Measurements from ENCODE around the gene REG1B. TPM values are rescaled to one million over a fixed set of nuclear protein-coding genes. Genes with fewer than 3 reads are reported as not detected.

Gene REG1B
- polyA plus RNA-seq, 2 donors, result 0.34 to 1.8 TPM

DNA sequence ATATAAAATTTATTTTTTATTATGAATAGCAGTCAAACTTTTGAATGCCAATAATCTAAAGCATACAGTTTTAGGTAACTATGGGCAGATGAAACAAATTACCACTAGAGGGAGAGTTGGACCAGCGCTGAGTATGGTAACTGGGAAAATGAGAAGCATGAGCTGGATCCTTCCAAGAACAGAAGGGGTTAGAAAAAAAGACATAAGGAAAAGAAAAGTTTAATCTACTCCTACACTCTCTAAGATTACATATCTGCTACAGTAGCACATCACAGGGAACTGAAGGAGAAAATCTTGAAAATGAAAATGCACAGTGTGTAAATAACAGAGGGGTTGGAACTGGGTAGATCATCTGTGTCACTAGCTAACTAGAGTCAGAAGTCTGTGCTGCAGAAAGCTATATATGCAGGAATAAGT is 46.8 kb downstream of the REG1B start:
- Histone ChIP-seq H3K4me1 (ENCODE audit: control insufficient read depth in 2 of 2, insufficient read depth in 2 of 2, low read length in 1 of 2) (no peaks in the 10 kb centered on the region), H3K27me3 (ENCODE audit: control insufficient read depth in 1 of 2, insufficient read depth in 2 of 2, low read length in 2 of 2) (no peaks in the 10 kb centered on the region), H3K27ac (ENCODE audit: low read depth in 2 of 2, low read length in 1 of 2) (no peak overlapping the region), H3K36me3 (ENCODE audit: control insufficient read depth in 2 of 2, insufficient read depth in 2 of 2, low read length in 1 of 2) (no peaks in the 10 kb centered on the region), H3K9me3 (ENCODE audit: control insufficient read depth in 2 of 2, insufficient read depth in 1 of 2, low read depth in 1 of 2, low read length in 1 of 2) (no peaks in the 10 kb centered on the region), H3K4me3 (ENCODE audit: low read depth in 1 of 2, low read length in 2 of 2) (no peak overlapping the region)
- 13 to 17% methylated on average over 1 of the region's 1 CpG for WGBS, 2 donors

DNA sequence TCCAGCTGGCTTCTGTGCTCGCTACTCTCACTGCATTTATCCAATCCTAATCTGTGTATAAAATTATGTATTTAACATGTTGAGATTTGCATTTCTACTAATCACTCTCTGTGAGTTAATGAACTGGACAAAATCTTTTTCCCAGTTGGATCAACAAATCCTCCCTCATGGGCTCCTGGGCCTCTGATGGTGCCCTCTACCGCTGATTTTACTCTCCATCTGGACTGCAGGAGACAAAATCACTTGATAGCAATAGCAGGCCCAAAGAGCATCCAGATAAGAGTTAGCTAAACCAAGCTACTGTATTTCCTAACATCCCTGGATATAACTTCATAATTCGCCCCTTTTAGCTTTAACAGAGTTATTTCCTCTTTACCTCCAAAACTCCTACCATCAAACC is 47.8 kb downstream of the REG1B start:
- H3K9me3 ChIP-seq (ENCODE audit: control insufficient read depth in 2 of 2, insufficient read depth in 1 of 2, low read depth in 1 of 2, low read length in 1 of 2), result no peaks in the 10 kb centered on the region
- H3K27me3 ChIP-seq (ENCODE audit: control insufficient read depth in 1 of 2, insufficient read depth in 2 of 2, low read length in 2 of 2), result no peaks in the 10 kb centered on the region
- 66 to 69% methylated on average over 3 of the region's 3 CpGs for WGBS, 2 donors
- H3K36me3 ChIP-seq (ENCODE audit: control insufficient read depth in 2 of 2, insufficient read depth in 2 of 2, low read length in 1 of 2), result no peaks in the 10 kb centered on the region
- no peak overlapping the region for H3K27ac ChIP-seq (ENCODE audit: low read depth in 2 of 2, low read length in 1 of 2)
- H3K4me3 ChIP-seq (ENCODE audit: low read depth in 1 of 2, low read length in 2 of 2), result no peak overlapping the region
- no peaks in the 10 kb centered on the region for H3K4me1 ChIP-seq (ENCODE audit: control insufficient read depth in 2 of 2, insufficient read depth in 2 of 2, low read length in 1 of 2)

Other genes starting within 250 kb of the REG1B start
- gene REG3G, start 62.3 kb downstream of the REG1B start, polyA plus RNA-seq, result not detected
- gene REG1A, start 32.5 kb upstream of the REG1B start, polyA plus RNA-seq, result 1 to 10 TPM in 1 of 2 donors, under 1 TPM in 1; 1.00 to 8.0 TPM
- gene REG3A, start 71.8 kb upstream of the REG1B start, polyA plus RNA-seq, result 1 to 10 TPM in 1 of 2 donors, not detected in 1; 1.5 TPM